Right lobe of liver (tissue), 6 donors: Measurements from ENCODE around the gene TICAM1. TPM values are rescaled to one million over a fixed set of nuclear protein-coding genes. Genes with fewer than 3 reads are reported as not detected.
"Not testable (repeated sequence)": the region's sequence is repeated elsewhere in the genome, so short reads cannot be mapped to it uniquely, and the experiment has no call there.

Source experiments
- ATAC-seq, 4 donors: fragments of 200-7000 bp; cut with Tn5 transposase; one replicate each; pipeline ENCODE4 v1.9.1; 2020; ENCODE audit warnings: mild to moderate bottlenecking in 4 of 4, moderate library complexity in 4 of 4
- DNase-seq, 3 donors: peaks; one replicate each; pipeline ENCODE4 v3.0.0-alpha.2; 2020
- H3K27ac ChIP-seq, 3 donors: fragments of 200-600 bp; one replicate each; pipeline ENCODE4 v1.8.0; 2022
- H3K27me3 ChIP-seq, 2 donors: fragments of 200-600 bp; one replicate each; pipeline ENCODE4 v1.8.0; 2022
- H3K36me3 ChIP-seq, 4 donors: fragments of 200-600 bp; sonication (generic) in 1 of 4; one replicate each; pipeline versions ENCODE4 v1.5.1 to v1.8.0; 2017 to 2022; ENCODE audit warnings: control low read depth in 1 of 4
- H3K4me1 ChIP-seq, 4 donors: fragments of 200-600 bp; sonication (generic) in 1 of 4; one replicate each; pipeline versions ENCODE4 v1.5.1 to v1.8.0; 2017 to 2022; ENCODE audit warnings: control low read depth in 1 of 4
- H3K4me3 ChIP-seq, 3 donors: fragments of 200-600 bp; one replicate each; pipeline ENCODE4 v1.8.0; 2022
- H3K9me3 ChIP-seq, 4 donors: fragments of 200-600 bp; sonication (generic) in 1 of 4; one replicate each; pipeline versions ENCODE4 v1.5.1 to v1.8.0; 2017 to 2022; ENCODE audit warnings: control low read depth in 1 of 4
- CTCF ChIP-seq, 4 donors: fragments of 200-600 bp in 3 of 4; fragments of 450-650 bp in 1 of 4; IDR thresholded peaks; one replicate each; pipeline versions ENCODE4 v1.5.1 to v1.8.0; 2016 to 2022; ENCODE audit warnings: antibody characterized with exemption in 4 of 4, mild to moderate bottlenecking in 2 of 4
- POLR2A ChIP-seq: fragments of 450-650 bp; IDR thresholded peaks from one replicate; pipeline ENCODE4 v1.6.1; 2017; ENCODE audit warnings: antibody characterized with exemption, mild to moderate bottlenecking
- WGBS: methylation state at CpG from one replicate; pipeline ENCODE4 v1.1.6; 2018; ENCODE audit warnings: low coverage, low lambda C conversion rate; ENCODE audit not compliant: insufficient coverage; ENCODE audit errors: missing lambda C conversion rate; 5-methylcytosine and 5-hydroxymethylcytosine counted together
- intact Hi-C, 2 donors: fragments of 100-400 bp; cut with DNase I; formaldehyde crosslinking; loops; one replicate each; pipeline versions ENCODE4 v1.11.2 to v1.14.1; 2022
- total RNA-seq, 6 experiments: library from RNA; depleted of rRNA in 2 of 6; stranded (reverse); fragments of >200 nt in 2 of 6; fragmentation: NEBNext Ultra II Directional in 3 of 6; extraction: Animal tissue kit (Norgen Biotek cat#: 25700) in 3 of 6; gene quantifications; one replicate each; pipeline versions ENCODE4 v1.1.0 to v1.2.4, GENCODE V29; 2016 to 2023
- donor health status: DM: no; HTN: yes; CAD: no.
- donor health status: DM: no; HTN: no; CAD: no.
- donor health status: DM: no; HTN: no; CAD: no.
- donor health status: DM: no; HTN: yes; CAD: no.
- donor health status: DM: no; HTN: yes; CAD: no.

TICAM1 gene
- total RNA-seq, 6 experiments from 2014 or later: 6.9 to 14.6 (median 9.4) TPM

- intact Hi-C loops: no loop called here
- 58% methylated on average over 15 of the region's 23 CpGs for WGBS
- Histone ChIP-seq H3K36me3 (peaks cover 0 to 4% (median 1%) of the 10 kb centered on the region in 4 donors), H3K4me3 (no peak overlapping the region), H3K4me1 (no peaks in the 10 kb centered on the region), H3K9me3 (no peaks in the 10 kb centered on the region), H3K27ac (no peak overlapping the region), H3K27me3 (no peaks in the 10 kb centered on the region)
- DNase-seq (peak in 2 of 3 donors; percentile 37 to 51), ATAC-seq (peak; percentile 58 to 77 (median 70))
- TF ChIP-seq CTCF (IDR thresholded peaks at IDR 0.05) (no peak), POLR2A (no peak)
Observed at GRCh38 chr19:4800591-4801081, 30.9 kb downstream of the TICAM1 start.

GRCh38 chr19:4795400-4795799 lies 36.1 kb downstream of the TICAM1 start:
- no peak overlapping the region for H3K27ac ChIP-seq
- TF ChIP-seq POLR2A (no peak), CTCF (IDR thresholded peaks at IDR 0.05) (no peak)
- no peaks in the 10 kb centered on the region for H3K9me3 ChIP-seq
- H3K36me3 ChIP-seq: peaks cover 0 to 15% (median 6%) of the 10 kb centered on the region in 4 donors
- peaks cover 0 to 24% (median 11%) of the 10 kb centered on the region in 4 donors for H3K4me1 ChIP-seq
- no peaks in the 10 kb centered on the region for H3K27me3 ChIP-seq
- no peak overlapping the region for H3K4me3 ChIP-seq
- DNase-seq (no peak), ATAC-seq (no peak)
- intact Hi-C loops: no loop called here
- 81% methylated on average over 5 of the region's 9 CpGs for WGBS

- Histone ChIP-seq H3K4me3 (no peak overlapping the region), H3K9me3 (no peaks in the 10 kb centered on the region), H3K4me1 (peaks cover 0 to 24% (median 11%) of the 10 kb centered on the region in 4 donors), H3K27ac (no peak overlapping the region), H3K27me3 (no peaks in the 10 kb centered on the region), H3K36me3 (peaks cover 0 to 15% (median 6%) of the 10 kb centered on the region in 4 donors)
- 70% methylated on average over 4 of the region's 11 CpGs for WGBS
- DNase-seq (no peak), ATAC-seq (no peak)
- TF ChIP-seq CTCF (IDR thresholded peaks at IDR 0.05) (no peak), POLR2A (no peak)
- intact Hi-C loops: no loop called here
Observed at GRCh38 chr19:4794971-4795370, 36.5 kb downstream of the TICAM1 start.

GRCh38 chr19:4793278-4793677 lies 38.2 kb downstream of the TICAM1 start:
- ATAC-seq, H3K27ac ChIP-seq, H3K9me3 ChIP-seq, intact Hi-C loops, H3K4me3 ChIP-seq, H3K27me3 ChIP-seq: not testable (repeated sequence)
- DNase-seq: peak in 1 of 3 donors; percentile 48
- 79% methylated on average over 9 of the region's 19 CpGs for WGBS
- Histone ChIP-seq H3K36me3 (peaks cover 0 to 15% (median 6%) of the 10 kb centered on the region in 4 donors), H3K4me1 (peaks cover 0 to 24% (median 11%) of the 10 kb centered on the region in 4 donors)

- ATAC-seq, H3K9me3 ChIP-seq, H3K27ac ChIP-seq, intact Hi-C loops, H3K27me3 ChIP-seq: not testable (repeated sequence)
- Histone ChIP-seq H3K4me3 (peak overlapping the region; percentile 75 to 94 (median 80)), H3K4me1 (peaks cover 0 to 24% (median 11%) of the 10 kb centered on the region in 4 donors), H3K36me3 (peaks cover 0 to 15% (median 6%) of the 10 kb centered on the region in 4 donors)
- WGBS: 91% methylated on average over 6 of the region's 24 CpGs
- peak in 1 of 3 donors; percentile 49 for DNase-seq
Observed at GRCh38 chr19:4792866-4793195, 38.7 kb downstream of the TICAM1 start.

- H3K4me1 ChIP-seq: peaks cover 0 to 24% (median 11%) of the 10 kb centered on the region in 4 donors
- H3K36me3 ChIP-seq: peaks cover 0 to 15% (median 6%) of the 10 kb centered on the region in 4 donors
- H3K4me3 ChIP-seq: peak overlapping the region; percentile 75 to 94 (median 80)
- H3K27me3 ChIP-seq, ATAC-seq, intact Hi-C loops, H3K9me3 ChIP-seq: not testable (repeated sequence)
- 23% methylated on average over 3 of the region's 75 CpGs for WGBS
- DNase-seq: peak; percentile 38 to 66 (median 58)
- H3K27ac ChIP-seq: peak overlapping the region; percentile 56 to 83 (median 81)
Observed at GRCh38 chr19:4792019-4792865, 39.3 kb downstream of the TICAM1 start.
